Tibial nerve (tissue), 4 donors: ENCODE results near the gene UNC93A. TPM values are rescaled to one million over a fixed set of nuclear protein-coding genes. Genes with fewer than 3 reads are reported as not detected.

Experiments used
- DNase-seq, 2 donors: peaks; one replicate each; pipeline ENCODE4 v3.0.0-alpha.2; 2019; ENCODE audit warnings: low spot score in 2 of 2
- H3K27ac ChIP-seq, 4 donors: fragments of 200-600 bp; sonication (generic) in 3 of 4; one replicate each; pipeline ENCODE4 v1.5.1; 2017 to 2019; ENCODE audit warnings: mild to moderate bottlenecking in 1 of 4
- H3K27me3 ChIP-seq, 2 donors: fragments of 200-600 bp; sonication (generic) in 1 of 2; one replicate each; pipeline versions ENCODE4 v1.5.1 to v1.6.0; 2017 to 2019
- H3K36me3 ChIP-seq, 3 donors: fragments of 200-600 bp; sonication (generic); one replicate each; pipeline ENCODE4 v1.5.1; 2018 to 2019
- H3K4me1 ChIP-seq, 4 donors: fragments of 200-600 bp; sonication (generic) in 3 of 4; one replicate each; pipeline ENCODE4 v1.5.1; 2017 to 2019
- H3K4me3 ChIP-seq, 4 donors: fragments of 200-600 bp; sonication (generic) in 3 of 4; one replicate each; pipeline ENCODE4 v1.5.1; 2017 to 2019; ENCODE audit warnings: mild to moderate bottlenecking in 1 of 4, moderate library complexity in 1 of 4
- H3K9me3 ChIP-seq, 4 donors: fragments of 200-600 bp; sonication (generic) in 3 of 4; one replicate each; pipeline ENCODE4 v1.5.1; 2017 to 2019
- EP300 ChIP-seq, 2 donors: sonication (generic); formaldehyde crosslinking; IDR thresholded peaks; one replicate each; pipeline ENCODE4 v1.6.1; 2017; ENCODE audit warnings: antibody characterized with exemption in 2 of 2, mild to moderate bottlenecking in 1 of 2
- POLR2A ChIP-seq, 2 donors: fragments of 450-650 bp; IDR thresholded peaks; one replicate each; pipeline ENCODE4 v1.6.1; 2017; ENCODE audit warnings: antibody characterized with exemption in 2 of 2, mild to moderate bottlenecking in 2 of 2, moderate library complexity in 2 of 2
- WGBS, 2 donors: methylation state at CpG; one replicate each; pipeline ENCODE4 v1.1.5; 2018; 5-methylcytosine and 5-hydroxymethylcytosine counted together
- total RNA-seq, 4 donors: library from RNA; depleted of rRNA; stranded (reverse); fragments of >200 nt; gene quantifications; one replicate each; pipeline ENCODE4 v1.1.0, GENCODE V29; 2016
- TF ChIP-seq, protein P1 (sequence below), 5 experiments: fragments of 200-600 bp in 3 of 5; fragments of 450-650 bp in 2 of 5; sonication (generic) in 3 of 5; IDR thresholded peaks; one replicate each; pipeline ENCODE4 v1.5.1; 2016 to 2019; ENCODE audit warnings: antibody characterized with exemption in 5 of 5, mild to moderate bottlenecking in 3 of 5, moderate library complexity in 2 of 5

Gene UNC93A
- total RNA-seq, 4 donors from 2014 or later: not detected

DNA sequence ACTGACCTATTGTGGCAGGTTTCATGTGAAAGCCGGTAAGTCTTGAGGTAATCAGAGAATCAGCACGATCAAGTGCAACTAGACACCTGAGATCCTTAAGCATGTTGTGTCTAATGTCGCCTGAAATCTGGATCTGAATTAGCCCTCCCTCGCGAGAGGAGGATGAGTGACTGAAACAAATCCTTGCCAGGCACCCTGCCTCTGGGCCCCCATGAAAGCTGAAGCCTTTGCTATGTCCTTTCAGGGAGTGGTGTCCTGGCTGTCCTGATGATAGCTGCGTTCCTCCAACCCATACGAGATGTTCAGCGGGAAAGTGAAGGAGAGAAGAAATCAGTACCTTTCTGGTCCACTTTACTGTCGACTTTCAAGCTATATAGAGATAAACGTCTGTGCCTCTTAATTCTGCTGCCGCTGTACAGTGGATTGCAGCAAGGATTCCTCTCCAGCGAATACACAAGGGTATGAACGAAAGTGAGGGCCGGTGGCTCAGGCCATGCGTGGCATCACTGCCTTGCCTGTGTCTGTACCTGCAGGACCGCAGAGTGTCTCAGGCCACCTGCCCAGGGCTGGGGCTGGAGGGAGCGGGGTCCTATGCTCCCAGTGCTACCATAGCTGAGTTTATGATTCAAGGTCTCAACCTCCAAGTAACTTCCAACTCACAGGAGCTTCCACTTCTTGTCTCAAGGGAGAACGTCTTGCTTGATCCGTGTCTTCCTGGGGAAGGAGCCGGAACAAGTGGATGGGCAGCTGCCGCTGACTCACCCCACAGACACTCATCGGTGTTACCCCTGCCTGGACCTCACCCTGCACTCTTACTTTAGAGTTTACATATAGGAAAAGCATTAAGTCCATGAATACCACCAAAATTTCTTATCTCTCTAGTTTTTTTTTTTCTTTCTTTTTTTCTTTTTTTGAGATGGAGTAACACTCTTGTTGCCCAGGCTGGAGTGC lies 12.8 kb downstream of the UNC93A start:
- H3K27me3 ChIP-seq: no peaks in the 10 kb centered on the region
- H3K4me3 ChIP-seq: no peak overlapping the region
- no peak overlapping the region for H3K27ac ChIP-seq
- no peak for DNase-seq
- H3K4me1 ChIP-seq: no peaks in the 10 kb centered on the region
- no peaks in the 10 kb centered on the region for H3K36me3 ChIP-seq
- no peaks in the 10 kb centered on the region for H3K9me3 ChIP-seq
- WGBS, 2 donors: 83 to 88% methylated on average over 22 of the region's 22 CpGs
- TF ChIP-seq, protein P1, sequence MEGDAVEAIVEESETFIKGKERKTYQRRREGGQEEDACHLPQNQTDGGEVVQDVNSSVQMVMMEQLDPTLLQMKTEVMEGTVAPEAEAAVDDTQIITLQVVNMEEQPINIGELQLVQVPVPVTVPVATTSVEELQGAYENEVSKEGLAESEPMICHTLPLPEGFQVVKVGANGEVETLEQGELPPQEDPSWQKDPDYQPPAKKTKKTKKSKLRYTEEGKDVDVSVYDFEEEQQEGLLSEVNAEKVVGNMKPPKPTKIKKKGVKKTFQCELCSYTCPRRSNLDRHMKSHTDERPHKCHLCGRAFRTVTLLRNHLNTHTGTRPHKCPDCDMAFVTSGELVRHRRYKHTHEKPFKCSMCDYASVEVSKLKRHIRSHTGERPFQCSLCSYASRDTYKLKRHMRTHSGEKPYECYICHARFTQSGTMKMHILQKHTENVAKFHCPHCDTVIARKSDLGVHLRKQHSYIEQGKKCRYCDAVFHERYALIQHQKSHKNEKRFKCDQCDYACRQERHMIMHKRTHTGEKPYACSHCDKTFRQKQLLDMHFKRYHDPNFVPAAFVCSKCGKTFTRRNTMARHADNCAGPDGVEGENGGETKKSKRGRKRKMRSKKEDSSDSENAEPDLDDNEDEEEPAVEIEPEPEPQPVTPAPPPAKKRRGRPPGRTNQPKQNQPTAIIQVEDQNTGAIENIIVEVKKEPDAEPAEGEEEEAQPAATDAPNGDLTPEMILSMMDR (IDR thresholded peaks at IDR 0.05): no peak
- TF ChIP-seq POLR2A (IDR thresholded peaks at IDR 0.05) (no peak), EP300 (IDR thresholded peaks at IDR 0.05) (no peak)

DNA sequence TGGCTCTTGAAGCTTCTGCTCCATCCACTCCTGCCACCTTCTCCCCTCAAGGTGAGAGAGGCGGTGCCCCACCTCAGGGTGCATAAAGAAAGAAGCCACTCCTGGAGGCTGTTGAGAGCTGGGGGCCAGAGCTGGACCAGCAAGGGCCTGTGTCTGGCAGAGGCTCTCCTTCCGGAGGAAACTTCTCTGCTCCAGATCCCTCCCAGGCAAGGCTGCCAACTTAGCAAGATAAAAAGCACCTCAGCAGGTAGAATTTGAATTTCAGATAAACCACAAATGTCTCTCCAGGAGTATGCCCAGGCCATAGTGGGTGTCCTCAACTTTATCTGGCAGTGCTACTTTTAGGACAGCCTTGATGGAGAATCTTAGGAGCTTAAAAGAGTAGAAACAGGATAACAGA lies 13.8 kb downstream of the UNC93A start:
- no peaks in the 10 kb centered on the region for H3K36me3 ChIP-seq
- H3K4me3 ChIP-seq: no peak overlapping the region
- no peaks in the 10 kb centered on the region for H3K27me3 ChIP-seq
- H3K27ac ChIP-seq: no peak overlapping the region
- WGBS, 2 donors: 77 to 86% methylated on average over 2 of the region's 2 CpGs
- H3K4me1 ChIP-seq: no peaks in the 10 kb centered on the region
- H3K9me3 ChIP-seq: no peaks in the 10 kb centered on the region
- no peak for DNase-seq
- no peak for TF ChIP-seq POLR2A (IDR thresholded peaks at IDR 0.05)
- TF ChIP-seq EP300 (IDR thresholded peaks at IDR 0.05): no peak
- TF ChIP-seq, protein P1 (IDR thresholded peaks at IDR 0.05): no peak

GRCh38 chr6:167305796-167306195 lies 14.7 kb downstream of the UNC93A start:
- no peaks in the 10 kb centered on the region for H3K9me3 ChIP-seq
- H3K27me3 ChIP-seq: no peaks in the 10 kb centered on the region
- H3K36me3 ChIP-seq: no peaks in the 10 kb centered on the region
- no peak overlapping the region for H3K27ac ChIP-seq
- 89 to 90% methylated on average over 17 to 18 of the region's 18 CpGs for WGBS, 2 donors
- no peaks in the 10 kb centered on the region for H3K4me1 ChIP-seq
- no peak overlapping the region for H3K4me3 ChIP-seq
- no peak for DNase-seq
- no peak for TF ChIP-seq EP300 (IDR thresholded peaks at IDR 0.05)
- TF ChIP-seq, protein P1 (IDR thresholded peaks at IDR 0.05): no peak
- TF ChIP-seq POLR2A (IDR thresholded peaks at IDR 0.05): no peak

- Histone ChIP-seq H3K36me3 (no peaks in the 10 kb centered on the region), H3K4me3 (no peak overlapping the region), H3K27me3 (no peaks in the 10 kb centered on the region), H3K9me3 (no peaks in the 10 kb centered on the region), H3K4me1 (no peaks in the 10 kb centered on the region), H3K27ac (no peak overlapping the region)
- WGBS, 2 donors: 82 to 86% methylated on average over 12 to 15 of the region's 15 CpGs
- DNase-seq: no peak
- TF ChIP-seq EP300 (IDR thresholded peaks at IDR 0.05) (no peak), POLR2A (IDR thresholded peaks at IDR 0.05) (no peak)
- TF ChIP-seq, protein P1 (IDR thresholded peaks at IDR 0.05): no peak
Measured at GRCh38 chr6:167306401-167306998, 15.4 kb downstream of the UNC93A start.

DNA sequence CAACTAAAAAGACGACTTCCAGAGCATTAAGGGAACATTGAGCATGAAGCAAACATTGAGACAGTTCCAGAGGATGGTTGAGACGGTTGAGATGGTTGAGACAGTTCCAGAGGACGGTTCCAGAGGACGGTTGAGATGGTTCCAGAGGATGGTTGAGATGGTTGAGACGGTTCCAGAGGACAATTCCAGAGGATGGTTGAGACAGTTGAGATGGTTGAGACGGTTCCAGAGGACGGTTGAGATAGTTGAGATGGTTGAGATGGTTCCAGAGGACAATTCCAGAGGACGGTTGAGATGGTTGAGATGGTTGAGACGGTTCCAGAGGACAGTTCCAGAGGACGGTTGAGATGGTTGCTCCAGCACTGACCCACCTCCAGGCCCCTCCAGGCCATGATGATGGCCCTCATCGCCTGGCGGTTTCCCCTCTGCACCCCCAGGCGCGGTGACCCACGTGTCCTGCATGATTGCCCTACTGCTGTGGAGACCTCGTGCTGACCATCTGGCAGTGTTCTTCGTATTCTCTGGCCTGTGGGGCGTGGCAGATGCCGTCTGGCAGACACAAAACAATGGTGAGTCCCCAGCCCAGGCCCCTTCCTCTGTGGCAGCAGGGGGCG lies 16.3 kb downstream of the UNC93A start:
- H3K27ac ChIP-seq: no peak overlapping the region
- H3K4me1 ChIP-seq: no peaks in the 10 kb centered on the region
- H3K9me3 ChIP-seq: no peaks in the 10 kb centered on the region
- WGBS, 2 donors: 85 to 91% methylated on average over 20 of the region's 20 CpGs
- no peaks in the 10 kb centered on the region for H3K27me3 ChIP-seq
- H3K4me3 ChIP-seq: no peak overlapping the region
- no peaks in the 10 kb centered on the region for H3K36me3 ChIP-seq
- DNase-seq: no peak
- TF ChIP-seq, protein P1 (IDR thresholded peaks at IDR 0.05): no peak
- no peak for TF ChIP-seq POLR2A (IDR thresholded peaks at IDR 0.05)
- TF ChIP-seq EP300 (IDR thresholded peaks at IDR 0.05): no peak
